ENCODE data around the gene RRP36. TPM values are rescaled to one million over a fixed set of nuclear protein-coding genes. Genes with fewer than 3 reads are reported as not detected.

The RRP36 gene
- total and polyA plus RNA-seq, 2 of the 8 experiments (the other 6 are each of a cell fraction or from before 2014, with no cell fraction given) = 33.9 to 92.3 TPM

GRCh38 chr6:43014434-43014909, 7.0 kb upstream of the RRP36 start:
- FAIRE-seq (no peak), DNase-seq (ENCODE audit: low read depth in 1 of 2, low spot score in 2 of 2) (no peak)
- Histone ChIP-seq H3K4me1 (replicated peaks in 1 of 4; ENCODE audit: control insufficient read depth in 3 of 4, insufficient read depth in 4 of 4, low read length in 3 of 4) (peaks cover 0 to 9% (median 4%) of the 10 kb centered on the region in 4 experiments; a peak in 6 of 7 replicates), H3K4me2 (ENCODE audit: insufficient read depth in 1 of 2, low read depth in 2 of 2, low read length in 2 of 2) (peak overlapping the region; percentile 78 to 90), H4K20me1 (replicated peaks in 1 of 2; ENCODE audit: control insufficient read depth in 1 of 2, insufficient read depth in 2 of 2, low read length in 2 of 2) (peaks cover 0 to 9% of the 10 kb centered on the region in 2 experiments), H3K9ac (replicated peaks in 1 of 4; ENCODE audit: extremely low read depth in 1 of 4, low read depth in 3 of 4, low read length in 3 of 4) (peak overlapping the region in 3 of 4 experiments; percentile 68 to 81 (median 77); a peak in 6 of 7 replicates), H3K79me1 (ENCODE audit: low read depth, low read length) (peaks cover 8% of the 10 kb centered on the region), H3K4me3 (ENCODE audit: extremely low read depth in 1 of 4, insufficient read depth in 2 of 4, low read depth in 3 of 4, low read length in 4 of 4) (peak overlapping the region; percentile 76 to 99 (median 88)), H2BK20ac (ENCODE audit: low read length) (no peak overlapping the region), H3K27ac (ENCODE audit: low read depth, low read length) (peak overlapping the region; percentile 54), H3K14ac (ENCODE audit: insufficient read length) (no peak overlapping the region), H3K79me2 (ENCODE audit: control insufficient read depth in 1 of 2, insufficient read depth in 2 of 2, low read length in 2 of 2) (peaks cover 3 to 45% of the 10 kb centered on the region in 2 experiments; a peak in 2 of 4 replicates), H3K4ac (replicated peaks; ENCODE audit: insufficient read length, low read depth, low read length) (peak overlapping the region; percentile 17), H2AFZ (ENCODE audit: low read length) (no peak overlapping the region), H3K18ac (ENCODE audit: extremely low read depth, low read length) (peak overlapping the region; percentile 75), H2BK15ac (ENCODE audit: low read length) (peak overlapping the region; percentile 75; the same call in 1 of the 2 replicates), H3K23me2 (ENCODE audit: low read depth, low read length) (peaks cover 7% of the 10 kb centered on the region), H2AK5ac (ENCODE audit: low read depth, low read length) (peak overlapping the region; percentile 84), H2BK12ac (ENCODE audit: low read depth, low read length) (peak overlapping the region; percentile 53; the same call in 1 of the 2 replicates), H4K91ac (replicated peaks; ENCODE audit: insufficient read length, low read length) (peak overlapping the region; percentile 36), H3K27me3 (replicated peaks in 1 of 4; ENCODE audit: control insufficient read depth in 3 of 4, extremely low read depth in 1 of 4, insufficient read depth in 3 of 4, low read length in 3 of 4) (no peaks in the 10 kb centered on the region), H3K9me3 (ENCODE audit: insufficient read depth in 2 of 2, low read depth in 1 of 2, low read length in 1 of 2) (no peaks in the 10 kb centered on the region), H4K5ac (ENCODE audit: insufficient read length, low read depth, low read length) (peak overlapping the region; percentile 82), H4K8ac (ENCODE audit: extremely low read depth, insufficient read depth, low read length) (no peak overlapping the region), H3K36me3 (ENCODE audit: control insufficient read depth in 2 of 4, insufficient read depth in 4 of 4, low read length in 3 of 4) (peaks cover 16 to 46% (median 38%) of the 10 kb centered on the region in 4 experiments), H3K56ac (replicated peaks; ENCODE audit: insufficient read length, low read depth, low read length) (peak overlapping the region; percentile 75), H2BK5ac (ENCODE audit: low read depth, low read length) (peak overlapping the region; percentile 91), H2BK120ac (replicated peaks; ENCODE audit: low read depth, low read length) (no peak overlapping the region), H3K23ac (ENCODE audit: insufficient read length) (no peak overlapping the region)
- WGBS, 2 experiments (ENCODE audit: extremely low coverage in 1 of 2, insufficient coverage in 1 of 2, insufficient read length in 1 of 2, insufficient replicate concordance in 2 of 2, low coverage in 1 of 2, low lambda C conversion rate in 2 of 2, missing lambda C conversion rate in 1 of 2) = 5% methylated on average over 6 of the region's 7 CpGs; no CpG with 5 or more reads in 1 of the 2 experiments
- ChIA-PET POLR2A (ENCODE audit: partially characterized antibody) (interaction anchor here (0.9 to 27.9 kb wide), 17 partner anchors 11 to 161 kb away, joined by 3 to 584 read pairs (median 6); partner anchors contain the start of genes CNPY3, CUL7, KLC4 and MRPL2), CTCF (ENCODE audit: partially characterized antibody) (interaction anchor here (0.6 to 2.2 kb wide), 13 partner anchors 27 to 530 kb away, joined by 3 to 9 read pairs (median 3); partner anchors contain the start of genes GNMT and PTK7)
- TF ChIP-seq E2F6 (IDR thresholded peaks at IDR 0.05) = no peak
- TF ChIP-seq GABPA (IDR thresholded peaks at IDR 0.05; ENCODE audit: borderline replicate concordance, insufficient read depth, low read length) = no peak
- no peak for TF ChIP-seq TCF12 (IDR thresholded peaks at IDR 0.05; ENCODE audit: low read depth, low read length)
- TF ChIP-seq SIX5 (IDR thresholded peaks at IDR 0.05; ENCODE audit: low read depth, low read length) = no peak
- no peak for TF ChIP-seq EZH2 (IDR thresholded peaks at IDR 0.05; ENCODE audit: low read depth, low read length, severe bottlenecking)
- TF ChIP-seq SP2 (IDR thresholded peaks at IDR 0.05; ENCODE audit: low read length) = no peak
- TF ChIP-seq JUND (IDR thresholded peaks at IDR 0.05; ENCODE audit: low read length) = no peak
- no peak for TF ChIP-seq NRF1 (IDR thresholded peaks at IDR 0.05; ENCODE audit: low read depth, low read length)
- no peak for TF ChIP-seq SP4 (IDR thresholded peaks at IDR 0.05; ENCODE audit: low read length)
- no peak for TF ChIP-seq CTCF (IDR thresholded peaks at IDR 0.05; ENCODE audit: control extremely low read depth in 1 of 3, insufficient read depth in 1 of 3, low read depth in 1 of 3, low read length in 3 of 3)
